Measurements from ENCODE around the gene ROR1.

- TF ChIP-seq POLR2A (IDR thresholded peaks at IDR 0.05; ENCODE audit: low read length) (no peak), GATA1 (IDR thresholded peaks at IDR 0.05; ENCODE audit: low read depth, low read length) (no peak)
Observed at GRCh38 chr1:63865561-63865960, 91.7 kb downstream of the ROR1 start.
